Endothelial cell of umbilical vein (primary cell): ENCODE measurements around the gene ZNF407. TPM values are rescaled to one million over a fixed set of nuclear protein-coding genes. Genes with fewer than 3 reads are reported as not detected.

Experiments used
- BruUV-seq: library from RNA; stranded (reverse); fragments of 400-500 nt; replicated peaks from 2 replicates; lab custom pipeline; 2021; lab: Mats Ljungman, UMichigan
- CTCF ChIA-PET: fragments of 300-600, 350-600 bp; sonication (Branson Sonifier 250); formaldehyde crosslinking; loops from one replicate; lab custom pipeline; 2021; ENCODE audit warnings: antibody characterized with exemption, inconsistent platforms; lab: Charles Lee
- POLR2A ChIA-PET: fragments of 300-600, 350-600 bp; sonication (Branson Sonifier 250); formaldehyde crosslinking; loops from one replicate; lab custom pipeline; 2021; ENCODE audit warnings: antibody characterized with exemption, inconsistent platforms; lab: Charles Lee
- DNase-seq: peaks from one replicate; pipeline ENCODE4 v3.0.0-alpha.2; 2011; ENCODE audit warnings: low read depth, low spot score
- FAIRE-seq: peaks from 2 replicates; lab custom pipeline; 2011; peaks lifted over from hg19 to GRCh38; lab: Jason Lieb, UNC
- H2AFZ ChIP-seq: 2 replicates; pipeline ENCODE4 v1.6.0; 2012; ENCODE audit warnings: low read depth, low read length, control low read depth, inconsistent platforms
- H3K27ac ChIP-seq: 2 replicates; pipeline ENCODE4 v1.5.1; 2011; ENCODE audit warnings: low read depth, mild to moderate bottlenecking, control low read depth, low read length, moderate library complexity; ENCODE audit not compliant: insufficient read depth
- H3K27me3 ChIP-seq, 2 experiments: 2 replicates each; pipeline versions ENCODE4 v1.6.0 to v1.6.1; 2011; ENCODE audit warnings: low read length in 2 of 2, mixed read lengths in 1 of 2; ENCODE audit not compliant: control insufficient read depth in 2 of 2, insufficient read depth in 2 of 2
- H3K36me3 ChIP-seq, 2 experiments: 2 replicates in 1 of 2; 3 replicates in 1 of 2; pipeline ENCODE4 v1.5.1; 2011; ENCODE audit warnings: low read length in 2 of 2, mild to moderate bottlenecking in 1 of 2, moderate library complexity in 1 of 2; ENCODE audit not compliant: control insufficient read depth in 2 of 2, insufficient read depth in 2 of 2; ENCODE audit errors: extremely low read depth in 1 of 2
- H3K4me1 ChIP-seq: 3 replicates; pipeline ENCODE4 v1.5.1; 2011; ENCODE audit warnings: mild to moderate bottlenecking, low read length; ENCODE audit not compliant: control insufficient read depth, insufficient read depth; ENCODE audit errors: extremely low read depth
- H3K4me2 ChIP-seq: 2 replicates; pipeline ENCODE4 v1.6.1; 2011; ENCODE audit warnings: low read length, control low read depth, mixed read lengths; ENCODE audit not compliant: insufficient read depth
- H3K4me3 ChIP-seq, 3 experiments: fragments of 200-600 bp in 1 of 3; sonication (generic), shearing (Covaris generic) in 1 of 3; replicated peaks in 1 of 3; 2 replicates each; pipeline ENCODE4 v1.5.1; 2011 to 2016; ENCODE audit warnings: control low read depth in 3 of 3, low read length in 3 of 3, mild to moderate bottlenecking in 2 of 3, inconsistent platforms in 1 of 3, low read depth in 1 of 3, moderate library complexity in 1 of 3; ENCODE audit not compliant: insufficient read depth in 1 of 3
- H3K79me2 ChIP-seq: 2 replicates; pipeline ENCODE4 v1.6.0; 2012; ENCODE audit warnings: low read length, inconsistent platforms; ENCODE audit not compliant: control insufficient read depth, insufficient read depth
- H3K9ac ChIP-seq: replicated peaks from 2 replicates; pipeline ENCODE3; 2011; ENCODE audit warnings: low read length, control low read depth; ENCODE audit not compliant: insufficient read depth; ENCODE audit errors: extremely low read depth
- H3K9me1 ChIP-seq: replicated peaks from 3 replicates; pipeline ENCODE4 v1.6.0; 2011; ENCODE audit warnings: mild to moderate bottlenecking, low read length; ENCODE audit not compliant: control insufficient read depth, insufficient read depth; ENCODE audit errors: extremely low read depth
- H3K9me3 ChIP-seq: replicated peaks from 2 replicates; pipeline ENCODE4 v1.5.1; 2012; ENCODE audit warnings: low read length, inconsistent platforms; ENCODE audit not compliant: control insufficient read depth, insufficient read depth
- H4K20me1 ChIP-seq: replicated peaks from 2 replicates; pipeline ENCODE3; 2011; ENCODE audit warnings: mild to moderate bottlenecking, low read length; ENCODE audit not compliant: control insufficient read depth, insufficient read depth; ENCODE audit errors: extremely low read depth
- CTCF ChIP-seq, 2 donors: IDR thresholded peaks; 1 replicate in 1 of 2; 2 replicates in 1 of 2; pipeline ENCODE4 v1.5.1; 2011; ENCODE audit warnings: low read length in 2 of 2, mild to moderate bottlenecking in 2 of 2, moderate library complexity in 2 of 2, control low read depth in 1 of 2, inconsistent platforms in 1 of 2, low read depth in 1 of 2; ENCODE audit not compliant: insufficient read depth in 1 of 2; ENCODE audit errors: extremely low read depth in 1 of 2
- EZH2 ChIP-seq: IDR thresholded peaks from 2 replicates; pipeline ENCODE4 v1.6.1; 2012; ENCODE audit warnings: borderline replicate concordance, low read depth, mild to moderate bottlenecking, moderate library complexity, low read length, inconsistent platforms; ENCODE audit not compliant: severe bottlenecking
- FOS ChIP-seq: IDR thresholded peaks from 2 replicates; pipeline ENCODE4 v1.6.1; 2011; ENCODE audit warnings: mild to moderate bottlenecking, low read length, moderate library complexity, borderline replicate concordance; ENCODE audit not compliant: insufficient read depth
- GATA2 ChIP-seq: IDR thresholded peaks from 2 replicates; pipeline ENCODE4 v1.7.0; 2011; ENCODE audit warnings: low read depth, mild to moderate bottlenecking, moderate library complexity, mixed read lengths, low read length; ENCODE audit not compliant: insufficient read length, insufficient read depth
- JUN ChIP-seq: IDR thresholded peaks from 2 replicates; pipeline ENCODE4 v1.6.1; 2011; ENCODE audit warnings: borderline replicate concordance, low read depth; ENCODE audit not compliant: insufficient read length, insufficient read depth
- MAX ChIP-seq: IDR thresholded peaks from 2 replicates; pipeline ENCODE4 v1.6.1; 2011; ENCODE audit not compliant: insufficient read depth, insufficient read length
- MYC ChIP-seq: IDR thresholded peaks from one replicate; pipeline ENCODE4 v1.6.1; 2011; ENCODE audit warnings: mild to moderate bottlenecking, low read depth, low read length
- POLR2A ChIP-seq: IDR thresholded peaks from 2 replicates; pipeline ENCODE4 v1.6.1; 2012; ENCODE audit warnings: low read depth, mild to moderate bottlenecking, control low read depth, low read length
- POLR2AphosphoS5 ChIP-seq: IDR thresholded peaks from 2 replicates; pipeline ENCODE4 v1.6.1; 2012; ENCODE audit warnings: low read depth, mild to moderate bottlenecking, control low read depth, low read length, moderate library complexity; ENCODE audit not compliant: insufficient read depth
- dilution Hi-C: fragments of 300-500 bp; cut with MboI; formaldehyde crosslinking; loops from one replicate; pipeline ENCODE4 v1.15.0; 2019; ENCODE audit warnings: low sequenced_read_pairs; ENCODE audit not compliant: extremely low pct_ligation_motif_present
- intact Hi-C: fragments of 100-400 bp; cut with micrococcal nuclease; formaldehyde crosslinking; loops from one replicate; pipeline ENCODE4 v1.10.0; 2022
- polyA plus RNA-seq, 4 experiments: library from polyadenylated mRNA; depleted of rRNA in 3 of 4; stranded (reverse) in 3 of 4; unstranded in 1 of 4; fragments of >200 nt; gene quantifications; 2 replicates each; pipeline versions ENCODE4 v1.2.1 to v1.2.3, GENCODE V29; 2011 to 2012; ENCODE audit warnings: missing spikeins in 1 of 4
- total RNA-seq: library from RNA; stranded (reverse); gene quantifications from 2 replicates; pipeline ENCODE4 v1.2.3, GENCODE V29; 2021

The ZNF407 gene
- total and polyA plus RNA-seq, 2 donors (not counting 3 experiments of a cell fraction or from before 2014, with no cell fraction given) = 3.8 to 20.1 TPM

- no peak overlapping the region for H3K4me3 ChIP-seq
- no peak overlapping the region for H3K4me2 ChIP-seq
- dilution Hi-C loops (no loop called here), intact Hi-C loops (no loop called here)
- no peaks in the 10 kb centered on the region for H3K9me1 ChIP-seq
- DNase-seq (no peak), FAIRE-seq (no peak)
- BruUV-seq = no TSS peak
- TF ChIP-seq EZH2 = no peak
- no peak for TF ChIP-seq POLR2AphosphoS5
- no peak for TF ChIP-seq GATA2
- TF ChIP-seq MAX = no peak
- no peak for TF ChIP-seq JUN
- TF ChIP-seq POLR2A = no peak
- no peak for TF ChIP-seq CTCF (IDR thresholded peaks at IDR 0.05; ENCODE audit: extremely low read depth in 1 of 2, insufficient read depth in 1 of 2, low read depth in 1 of 2, low read length in 2 of 2)
- no peak for TF ChIP-seq MYC
- TF ChIP-seq FOS = no peak
- ChIA-PET POLR2A (no interaction called here), CTCF (no interaction called here)
- no peaks in the 10 kb centered on the region for H3K4me1 ChIP-seq
- H4K20me1 ChIP-seq = no peaks in the 10 kb centered on the region
- H3K9ac ChIP-seq = no peak overlapping the region
- H3K9me3 ChIP-seq = no peaks in the 10 kb centered on the region
- no peaks in the 10 kb centered on the region for H3K79me2 ChIP-seq
- no peaks in the 10 kb centered on the region for H3K36me3 ChIP-seq
- no peak overlapping the region for H3K27ac ChIP-seq
- H2AFZ ChIP-seq = no peak overlapping the region
- H3K27me3 ChIP-seq = no peaks in the 10 kb centered on the region
Measured at GRCh38 chr18:74715865-74716712, 118.4 kb downstream of the ZNF407 start.
